Measurements from ENCODE around the gene MZT2B.
A peak's percentile ranks its signal among the peaks of the same experiment; 100 is the strongest.
"Not testable (repeated sequence)": the region's sequence is repeated elsewhere in the genome, so short reads cannot be mapped to it uniquely, and the experiment has no call there.

MZT2B gene, protein sequence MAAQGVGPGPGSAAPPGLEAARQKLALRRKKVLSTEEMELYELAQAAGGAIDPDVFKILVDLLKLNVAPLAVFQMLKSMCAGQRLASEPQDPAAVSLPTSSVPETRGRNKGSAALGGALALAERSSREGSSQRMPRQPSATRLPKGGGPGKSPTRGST

DNA sequence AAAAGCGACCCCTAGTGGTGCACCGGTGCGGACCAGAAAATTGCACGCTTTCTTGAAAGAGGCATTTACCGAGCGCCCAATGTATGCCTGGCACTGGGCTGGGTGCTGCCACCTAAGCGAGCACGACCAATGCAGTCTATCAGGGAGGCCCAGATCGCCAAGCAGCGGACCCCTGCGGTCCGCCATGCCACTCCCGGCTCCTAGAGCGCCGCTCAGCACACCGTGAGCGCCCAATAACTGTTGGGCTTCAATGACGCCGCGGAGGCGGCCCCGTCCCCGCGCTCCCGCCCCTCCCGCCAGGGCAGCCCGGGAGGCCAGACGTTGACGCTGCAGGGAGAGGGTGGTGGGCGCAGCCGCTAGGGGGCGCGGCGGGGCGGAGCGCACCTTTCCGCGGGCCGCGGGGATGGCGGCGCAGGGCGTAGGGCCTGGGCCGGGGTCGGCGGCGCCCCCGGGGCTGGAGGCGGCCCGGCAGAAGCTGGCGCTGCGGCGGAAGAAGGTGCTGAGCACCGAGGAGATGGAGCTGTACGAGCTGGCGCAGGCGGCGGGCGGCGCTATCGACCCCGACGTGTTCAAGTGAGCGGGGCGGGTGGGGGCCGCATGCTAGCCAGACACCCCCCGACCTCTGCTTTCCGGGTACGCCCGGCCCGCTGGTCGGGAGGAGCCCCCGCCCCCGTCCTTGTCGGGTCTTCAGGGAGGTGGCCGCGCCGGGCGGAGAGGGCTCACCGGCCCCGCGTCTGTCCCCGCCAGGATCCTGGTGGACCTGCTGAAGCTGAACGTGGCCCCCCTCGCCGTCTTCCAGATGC is at the start of gene MZT2B:
Gene MZT2B (plus strand): TSS at position 383 of the 803 bp plus-strand sequence. CDS start 21 bp downstream, at position 404.
- DNase-seq (ENCODE audit: low spot score): peak; percentile 82

DNA sequence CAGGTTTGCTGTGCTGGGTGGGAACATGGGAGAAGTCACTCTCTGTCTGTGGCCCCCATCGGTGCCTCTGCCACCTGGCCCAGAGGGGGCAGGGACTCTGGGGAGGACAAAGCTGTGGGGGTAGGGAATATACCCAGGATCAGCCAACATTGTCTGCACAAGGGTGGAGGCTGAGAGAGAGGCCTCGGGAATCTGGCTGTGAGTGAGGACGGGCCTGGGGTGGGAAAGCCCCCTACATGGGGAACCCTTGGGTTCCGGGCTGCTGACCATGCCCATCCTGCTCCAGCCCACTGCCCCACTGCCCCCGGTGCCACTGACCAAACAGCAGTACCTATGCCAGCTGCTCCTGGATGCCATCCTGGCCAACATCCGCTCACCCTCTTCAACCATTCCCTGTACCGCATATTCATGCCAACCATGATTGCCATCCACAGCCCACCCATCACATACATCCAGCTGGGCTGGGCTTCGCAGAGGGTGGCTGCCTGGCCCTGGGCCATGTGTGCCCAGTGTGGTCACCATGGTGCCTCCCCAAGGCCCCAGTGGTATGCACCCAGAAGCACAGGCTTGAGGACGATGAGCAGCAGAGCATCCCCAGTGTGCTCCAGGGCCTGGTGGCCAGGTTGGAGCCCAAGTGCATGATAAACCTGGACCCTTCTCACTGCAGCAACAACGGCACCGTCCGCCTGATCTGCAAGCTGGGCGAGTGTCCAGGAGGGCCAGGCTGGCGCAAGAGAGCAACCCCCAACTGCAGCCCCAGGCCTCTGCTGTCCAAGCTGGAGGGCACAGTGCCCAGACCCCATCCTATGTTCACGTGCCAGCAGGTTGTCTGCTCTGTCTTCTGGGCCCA is 46.1 kb upstream of the MZT2B start:
- no peak for DNase-seq (ENCODE audit: low spot score)

DNA sequence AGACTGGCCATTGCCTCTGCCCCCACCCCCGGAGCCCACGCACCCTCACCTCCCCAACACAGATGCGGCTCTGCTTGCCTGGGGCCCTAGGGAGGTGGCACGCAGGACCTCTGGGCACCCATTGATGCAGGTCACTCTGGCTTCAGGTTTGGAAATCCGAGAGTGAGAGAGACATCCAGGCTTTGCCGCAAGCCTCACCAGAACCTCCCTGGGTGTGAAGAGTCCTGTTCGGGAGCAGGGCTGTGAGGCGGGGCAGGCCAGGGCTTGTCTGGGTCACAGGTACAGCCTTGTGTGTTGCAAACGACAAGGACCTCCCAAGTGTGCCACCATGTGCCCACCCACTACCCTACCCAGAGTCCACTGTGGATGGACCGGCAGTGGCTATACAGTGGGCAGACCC is 45.5 kb upstream of the MZT2B start:
- not testable (repeated sequence) for DNase-seq (ENCODE audit: low spot score)

DNA sequence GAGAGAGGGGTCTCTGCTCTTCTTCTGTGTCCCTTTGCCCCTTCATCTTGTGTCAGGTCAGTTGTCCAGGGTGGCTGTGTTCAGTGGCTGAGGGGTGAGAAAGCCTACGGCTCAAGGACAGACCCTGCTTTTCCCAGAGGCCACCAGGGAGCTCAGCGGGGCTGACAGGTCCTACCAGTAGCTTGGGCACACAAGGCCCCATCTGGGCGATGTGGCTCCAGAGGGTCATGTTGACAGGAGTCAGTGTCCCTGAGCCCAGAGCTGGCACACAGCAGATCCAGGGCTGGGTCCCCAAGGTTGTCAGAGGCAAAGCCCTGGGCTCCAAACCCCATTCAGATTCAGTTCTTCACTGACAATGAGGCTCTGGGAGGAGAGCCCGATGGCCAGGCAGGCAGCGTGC is 44.9 kb upstream of the MZT2B start:
- not testable (repeated sequence) for DNase-seq (ENCODE audit: low spot score)

DNA sequence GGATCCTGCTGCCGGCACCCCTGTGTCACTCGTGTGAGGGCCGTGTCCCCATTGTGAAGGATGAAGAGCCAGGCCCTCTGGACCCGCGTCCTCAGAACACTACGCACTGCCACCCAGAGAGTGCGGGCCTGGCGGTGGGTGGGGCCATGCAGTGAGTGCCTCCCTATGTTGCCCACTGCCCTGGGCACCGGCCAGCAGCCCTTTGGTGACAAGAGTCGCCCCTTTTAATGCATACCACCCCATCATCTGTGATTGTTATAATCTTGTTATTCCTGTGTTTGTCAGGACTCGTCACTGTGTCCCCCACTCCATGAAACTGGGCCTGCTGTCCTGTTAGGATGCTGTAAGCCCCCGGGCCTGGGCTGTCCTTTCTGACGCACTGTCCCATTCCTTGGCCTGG is 43.7 kb upstream of the MZT2B start:
- DNase-seq (ENCODE audit: low spot score): not testable (repeated sequence)

DNA sequence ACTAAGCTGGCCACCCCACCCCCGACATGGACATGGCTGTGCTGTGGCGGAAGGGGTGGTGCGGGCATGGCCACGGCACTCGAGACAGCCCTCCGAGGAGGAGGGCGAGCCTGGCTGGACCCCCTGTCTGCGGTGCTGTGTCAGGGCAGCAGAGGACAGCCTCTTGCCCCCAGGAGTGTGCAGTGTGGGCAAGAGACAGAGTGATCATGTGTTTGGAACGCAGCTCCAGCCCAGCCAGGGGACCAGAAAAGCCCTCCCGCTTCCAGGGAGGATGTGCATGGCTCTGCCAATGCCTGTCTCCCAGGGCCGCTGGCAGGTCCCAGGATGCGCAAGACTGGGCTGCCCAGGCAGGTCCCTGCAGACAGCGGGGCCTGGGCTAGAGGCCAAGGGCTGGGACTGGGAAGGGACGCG is 43.2 kb upstream of the MZT2B start:
- DNase-seq (ENCODE audit: low spot score): not testable (repeated sequence)

DNA sequence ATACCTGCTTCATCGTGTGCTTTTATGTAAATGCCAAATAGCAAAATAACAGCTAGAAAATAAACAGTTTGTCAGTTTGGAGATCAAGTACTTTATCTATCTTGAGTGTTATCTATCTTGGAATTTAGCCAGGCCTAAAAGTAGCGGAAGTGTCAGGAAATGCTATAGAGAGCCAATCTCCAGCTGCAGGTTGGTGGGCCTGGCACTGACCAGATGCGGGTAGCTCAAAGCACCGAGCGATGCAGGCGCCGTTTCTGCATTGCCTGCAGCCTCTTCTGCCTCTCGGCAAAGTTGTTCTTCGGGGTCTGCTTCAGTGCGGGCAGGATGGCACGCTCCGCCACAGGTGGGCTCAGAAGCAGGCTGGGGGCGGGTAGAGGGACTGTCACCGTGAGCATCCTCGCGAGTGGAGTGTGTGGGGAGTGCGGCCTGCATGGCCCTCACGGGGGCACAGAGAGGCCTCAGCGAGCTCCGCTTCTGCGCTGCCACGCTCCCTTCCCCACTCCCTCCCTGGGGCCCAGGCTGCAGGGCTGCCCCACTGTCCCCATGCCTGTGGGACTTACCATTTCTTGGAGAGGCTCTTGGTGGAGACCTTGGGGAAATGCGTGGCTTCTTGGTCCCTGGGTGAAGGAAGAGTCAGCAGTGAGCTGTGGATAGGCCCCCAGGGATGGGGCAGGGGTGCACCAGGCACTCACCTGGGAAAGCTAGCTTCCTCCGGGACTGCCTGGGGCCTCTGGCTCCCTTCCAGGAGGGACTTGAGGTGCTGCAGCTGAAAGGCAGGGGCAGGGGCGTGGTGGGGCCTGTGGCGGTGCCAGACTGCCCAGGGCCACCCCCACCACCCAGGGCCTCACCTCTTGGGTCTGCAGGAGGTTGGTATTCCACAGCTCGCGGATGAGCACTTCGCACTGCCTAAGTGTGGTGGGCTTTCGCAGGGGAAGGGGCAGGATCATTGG is 42.5 kb upstream of the MZT2B start:
- DNase-seq (ENCODE audit: low spot score): not testable (repeated sequence)

DNA sequence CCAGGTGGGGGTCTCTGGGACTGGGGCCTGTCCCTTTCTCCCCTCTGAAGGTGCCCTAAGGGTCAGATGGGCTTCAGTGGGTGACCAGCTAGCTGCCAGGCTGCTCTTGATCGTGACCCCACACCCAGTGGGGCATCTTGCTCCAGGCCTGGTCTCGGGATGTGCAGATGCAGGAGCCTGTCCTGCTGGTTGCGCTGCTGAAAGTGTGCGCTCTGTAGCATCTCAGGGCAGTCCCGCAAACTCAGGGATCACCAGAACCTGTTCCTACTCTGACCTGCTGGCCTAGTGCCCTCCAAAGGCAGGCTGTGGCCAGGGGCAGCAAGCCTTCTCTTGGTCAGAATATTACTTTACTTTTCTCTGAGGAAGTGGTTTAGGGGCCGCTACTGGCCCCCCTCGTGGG is 41.5 kb upstream of the MZT2B start:
- not testable (repeated sequence) for DNase-seq (ENCODE audit: low spot score)

DNA sequence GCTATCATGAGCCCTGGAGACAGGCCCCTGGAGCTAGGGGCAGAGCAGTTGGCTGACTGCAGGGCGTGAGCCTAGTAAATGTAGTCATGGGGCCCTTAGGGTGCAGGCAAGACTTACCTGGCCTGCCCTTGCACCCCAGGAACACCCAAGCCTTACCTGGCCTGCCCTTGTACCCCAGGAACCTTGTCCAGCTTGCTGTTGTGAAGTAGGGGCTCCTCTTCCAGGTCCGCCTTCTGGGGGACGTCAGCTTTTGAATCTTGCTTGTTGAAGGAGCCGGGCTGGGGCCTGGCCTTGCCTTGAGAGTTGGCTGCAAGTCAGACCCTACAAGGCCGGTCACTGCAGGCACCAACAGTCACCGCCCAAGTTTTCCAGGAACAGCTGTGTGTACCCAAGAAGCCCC is 41.1 kb upstream of the MZT2B start:
- DNase-seq (ENCODE audit: low spot score): not testable (repeated sequence)

DNA sequence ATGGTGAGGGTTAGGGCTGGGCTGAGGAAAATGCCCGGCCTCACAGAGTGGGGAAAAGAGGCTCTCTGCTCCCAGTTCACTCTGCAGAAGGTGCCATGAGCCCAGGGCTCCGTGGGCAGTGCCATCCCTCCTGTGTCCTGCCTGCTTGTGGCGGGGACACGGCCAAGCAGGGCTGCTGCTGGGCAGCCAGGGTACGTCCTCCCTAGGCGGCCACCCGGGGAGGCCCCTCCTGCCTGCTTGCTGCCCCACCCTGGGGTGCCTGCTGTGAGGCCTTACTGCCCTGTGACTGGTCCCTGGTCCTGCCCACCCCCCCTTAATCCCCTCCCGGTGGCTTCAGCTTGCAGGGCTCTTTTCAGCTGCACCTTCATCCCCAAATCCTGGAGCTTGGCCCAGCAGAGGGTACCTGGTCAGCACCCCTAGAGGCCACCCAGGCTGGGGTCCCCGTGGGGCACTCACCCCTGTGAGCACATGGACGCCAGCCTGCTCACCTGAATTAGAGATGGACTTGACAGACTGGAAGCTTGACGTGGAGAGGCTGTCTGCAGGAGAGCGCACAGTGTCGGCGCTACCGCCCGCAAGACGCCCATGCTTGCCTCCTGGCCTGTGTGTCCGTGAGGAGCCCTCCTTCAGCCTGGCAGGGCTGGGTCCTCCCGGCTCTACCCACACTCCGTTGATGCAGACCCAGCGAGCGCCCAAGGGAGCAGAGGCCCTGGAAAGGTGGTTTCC is 40.3 kb upstream of the MZT2B start:
- DNase-seq (ENCODE audit: low spot score): not testable (repeated sequence)

DNA sequence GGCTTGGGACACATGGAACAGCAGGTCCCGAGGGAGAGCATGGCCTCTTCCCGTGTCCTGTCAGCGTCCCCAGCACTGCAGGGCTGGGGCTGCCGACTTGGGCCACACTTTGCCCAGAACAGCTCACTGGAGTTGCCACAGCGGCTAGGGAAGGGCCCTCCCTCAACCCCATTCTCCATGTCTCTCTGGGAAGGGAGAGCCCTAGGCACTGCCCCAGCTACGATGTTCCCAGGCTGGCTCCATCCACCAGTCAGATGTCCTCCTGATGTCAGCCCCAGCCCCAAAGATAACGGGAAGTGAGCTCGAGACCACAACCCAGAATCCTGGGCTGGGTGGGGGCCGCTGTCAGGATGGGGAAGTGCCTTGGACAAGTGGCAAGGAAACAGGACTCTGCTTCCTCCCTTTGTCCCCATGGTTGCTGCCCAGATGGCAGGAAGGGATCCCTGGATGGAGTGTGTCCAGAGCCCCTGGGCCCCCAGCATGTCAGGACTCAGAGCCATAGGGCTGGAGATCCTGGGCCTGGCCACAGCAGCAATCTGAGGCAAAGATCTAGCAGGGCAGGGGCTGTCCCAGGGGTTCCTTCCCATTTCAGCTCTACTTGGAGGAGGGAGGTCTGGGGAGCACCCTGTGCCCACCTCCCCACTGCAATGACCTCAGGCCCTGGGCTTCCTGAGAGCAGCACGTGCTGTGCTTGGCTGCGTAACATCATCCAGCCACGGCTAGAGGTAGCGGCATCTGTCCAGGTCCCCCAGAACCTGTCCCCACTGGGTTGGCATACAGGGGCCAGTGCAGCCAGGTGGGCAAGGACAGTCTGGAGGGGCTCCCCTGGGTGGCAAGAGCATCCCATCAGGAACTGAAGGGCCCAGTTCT is 39.4 kb upstream of the MZT2B start:
- not testable (repeated sequence) for DNase-seq (ENCODE audit: low spot score)

DNA sequence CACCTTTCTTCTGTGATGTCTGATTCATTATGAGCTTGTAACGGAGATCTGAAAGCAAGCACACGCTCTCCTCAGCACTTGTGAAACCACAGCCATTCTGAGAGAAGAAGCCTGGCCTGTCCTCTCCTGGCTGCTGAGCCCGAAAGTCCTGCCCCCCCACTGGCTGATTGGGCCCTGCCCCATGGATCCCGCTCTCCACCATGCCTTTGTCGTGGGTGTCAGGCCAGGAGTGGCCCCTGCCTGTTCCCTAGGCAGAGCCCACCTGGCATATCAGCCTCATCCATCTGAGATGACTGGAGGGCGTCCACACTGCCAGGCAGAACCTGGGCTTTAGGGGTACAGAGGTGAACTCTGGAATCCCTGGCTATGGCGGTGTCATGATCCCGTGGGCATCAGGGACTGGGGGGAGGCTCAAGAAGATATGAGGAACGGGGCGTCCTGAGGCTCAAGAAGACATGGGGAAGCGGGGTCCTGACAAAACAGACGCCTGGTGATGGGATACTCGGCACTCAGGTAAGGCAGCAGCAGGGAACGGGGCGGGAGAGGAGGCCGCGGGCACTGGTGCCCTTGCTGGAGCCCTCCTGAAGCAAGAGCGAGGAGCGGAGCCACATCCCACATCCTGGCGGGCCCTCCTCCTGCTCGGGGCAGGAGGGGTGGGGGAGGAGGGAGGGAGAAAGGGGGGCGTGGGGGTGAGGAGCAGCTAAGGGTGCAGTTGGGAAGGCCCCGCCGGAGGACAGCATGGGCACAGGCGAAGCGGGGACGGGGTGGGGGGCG is 38.6 kb upstream of the MZT2B start:
- DNase-seq (ENCODE audit: low spot score): not testable (repeated sequence)

DNA sequence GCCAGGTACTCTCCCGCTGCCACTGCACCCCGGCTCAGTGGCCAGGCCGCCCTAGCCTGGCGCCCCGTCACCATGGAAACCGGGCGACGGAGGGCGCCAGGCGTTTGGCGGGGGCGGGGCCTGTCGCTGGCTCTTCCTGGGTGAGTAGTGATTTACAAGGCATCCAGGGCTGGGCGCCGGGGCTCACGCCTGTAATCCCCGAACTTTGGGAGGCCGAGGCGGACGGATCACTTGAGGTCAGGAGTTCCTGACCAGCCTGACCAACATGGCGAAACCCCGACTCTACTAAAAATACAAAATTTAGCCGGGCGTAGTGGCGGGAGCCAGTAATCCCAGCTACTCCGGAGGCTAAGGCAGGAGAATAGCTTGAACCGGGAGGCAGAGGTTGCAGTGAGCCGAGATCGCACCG is 37.1 kb upstream of the MZT2B start, which contains the start of gene CCDC74B:
Gene CCDC74B (minus strand): TSS at position 107 of the 409 bp plus-strand sequence. CDS start 116 bp downstream, outside the sequence.
- peak; percentile 43 for DNase-seq (ENCODE audit: low spot score)

DNA sequence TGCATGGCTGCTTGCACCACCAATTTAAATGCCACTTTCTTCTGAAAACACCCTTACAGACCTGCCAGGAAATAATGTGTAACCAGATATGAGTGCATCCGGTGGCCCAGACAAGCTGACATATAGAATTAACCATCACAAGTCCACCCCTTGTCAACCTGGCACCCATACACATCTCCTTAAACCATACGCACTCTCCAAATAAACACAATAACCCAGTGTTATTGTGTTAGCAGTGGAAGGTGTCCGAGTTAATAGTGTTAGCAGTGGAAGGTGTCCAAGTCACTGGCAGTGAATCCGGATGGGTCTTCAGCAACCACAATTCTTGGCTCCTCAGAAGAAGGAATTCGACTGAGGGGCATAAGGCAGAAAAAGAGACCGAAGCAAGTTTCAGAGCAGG is 33.5 kb upstream of the MZT2B start:
- not testable (repeated sequence) for DNase-seq (ENCODE audit: low spot score)

DNA sequence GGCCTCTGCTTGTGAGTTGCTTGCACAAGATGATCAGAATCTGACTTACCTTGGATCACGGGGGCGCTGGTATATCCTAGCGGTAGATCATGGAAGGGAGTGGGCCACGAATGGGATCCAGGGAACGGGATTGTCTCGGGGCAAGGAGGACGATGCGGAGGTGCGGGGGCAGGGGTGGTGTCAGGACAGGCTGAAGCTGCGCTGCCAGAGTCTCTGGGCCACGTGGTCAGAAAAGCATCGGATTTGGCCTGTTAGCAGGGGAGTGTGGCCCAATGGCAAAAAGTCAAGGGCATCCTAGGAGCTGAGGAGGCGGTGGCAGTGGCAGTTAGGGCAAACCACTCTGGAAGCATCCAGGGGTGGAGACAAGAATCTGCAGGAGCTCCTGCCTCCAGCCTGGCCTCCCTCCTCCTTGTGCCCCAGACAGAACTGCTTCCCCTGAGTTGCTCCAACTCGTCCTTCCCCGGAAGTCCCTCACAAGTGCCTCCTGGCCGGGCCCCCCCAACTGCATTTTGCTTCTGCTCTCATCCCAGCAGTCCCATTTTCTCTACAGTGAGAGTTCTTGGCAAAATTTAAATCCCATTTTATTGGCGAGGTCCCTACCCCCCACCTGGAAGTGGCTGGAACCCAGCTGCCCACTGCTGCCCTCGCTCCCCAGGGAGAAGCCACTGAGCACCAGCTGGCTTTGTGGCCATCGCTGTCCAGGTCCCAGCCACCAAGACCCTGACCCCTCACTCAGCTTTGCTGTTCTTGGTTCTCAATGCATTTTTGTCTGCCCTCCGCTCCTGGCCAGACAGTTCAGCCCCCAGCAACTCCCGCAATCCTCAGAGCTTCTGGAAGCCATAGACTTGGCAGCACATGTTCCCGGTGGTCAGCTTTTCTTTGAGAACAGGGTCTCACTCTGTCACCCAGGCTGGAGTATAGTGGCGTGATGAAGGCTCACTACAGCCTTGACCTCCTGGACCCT is 31.6 kb upstream of the MZT2B start:
- no peak for DNase-seq (ENCODE audit: low spot score)

DNA sequence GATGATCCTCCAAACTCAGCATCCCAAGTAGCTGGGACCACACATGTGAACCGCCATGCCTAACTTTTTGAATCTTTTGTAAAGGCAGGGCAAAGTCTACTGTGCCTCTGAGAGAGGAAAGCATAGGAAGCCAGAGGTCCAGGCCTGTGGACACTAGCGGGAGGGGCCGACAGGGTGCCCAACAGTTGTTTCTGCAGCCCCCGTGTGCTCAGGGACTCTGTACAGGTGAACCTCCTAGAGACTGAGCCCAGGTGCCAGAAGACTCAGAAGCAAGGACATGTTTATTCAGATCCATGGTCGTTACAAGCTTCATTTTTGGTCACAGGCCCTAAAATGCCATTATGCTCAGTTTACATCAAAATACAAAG is 30.9 kb upstream of the MZT2B start:
- not testable (repeated sequence) for DNase-seq (ENCODE audit: low spot score)

DNA sequence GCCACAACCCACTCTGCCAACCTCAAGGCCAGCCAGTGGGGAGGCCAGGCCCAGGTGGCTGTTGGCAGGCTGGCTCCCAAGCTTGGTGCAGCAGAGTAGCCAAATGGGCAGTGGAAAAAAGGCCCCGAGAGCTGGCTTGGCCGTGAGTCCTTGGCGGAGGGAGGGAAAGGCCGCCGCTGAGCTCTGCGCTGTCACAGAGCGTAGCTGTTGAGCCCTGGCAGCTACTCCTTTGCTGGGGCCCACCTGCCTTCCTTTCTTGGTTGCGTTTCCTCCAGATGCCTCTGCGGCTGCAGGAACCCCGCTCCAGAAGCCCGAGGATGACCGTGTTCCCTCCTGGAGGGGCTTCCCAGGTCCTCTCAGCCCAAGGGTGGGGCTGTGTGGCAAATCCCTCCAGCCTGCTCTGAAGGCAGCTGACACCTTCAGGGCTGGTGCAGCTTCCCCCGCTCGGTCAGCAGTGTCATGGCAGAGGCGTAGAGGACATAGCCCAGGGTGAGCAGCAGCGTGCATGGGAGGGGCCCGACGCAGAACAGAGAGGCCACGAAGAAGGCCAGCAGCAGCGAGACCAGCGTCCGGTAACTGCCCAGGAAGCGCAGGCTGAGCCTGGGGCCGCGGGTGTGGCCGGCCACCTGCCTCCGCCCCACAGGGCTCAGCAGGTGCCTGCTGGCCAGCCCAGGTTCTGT is 29.8 kb upstream of the MZT2B start:
- peak; percentile 66 for DNase-seq (ENCODE audit: low spot score)
